WTC11 (cell line): Measurements from ENCODE around the gene KLHL5. TPM values are rescaled to one million over a fixed set of nuclear protein-coding genes. Genes with fewer than 3 reads are reported as not detected.

Source experiments
- ATAC-seq: fragments of 200-7000 bp; cut with Tn5 transposase; 2 replicates; pipeline ENCODE4 v1.10.0; 2021; ENCODE audit warnings: mild to moderate bottlenecking, moderate library complexity
- CTCF ChIA-PET: fragments of 300-600 bp; sonication (Branson Sonifier 250); formaldehyde crosslinking; loops from one replicate; lab custom pipeline; 2021; ENCODE audit warnings: antibody characterized with exemption; lab: Charles Lee
- POLR2A ChIA-PET: fragments of 350-600 bp; sonication (Branson Sonifier 250); formaldehyde crosslinking; loops from one replicate; lab custom pipeline; 2021; ENCODE audit warnings: antibody characterized with exemption; lab: Charles Lee
- DNase-seq: peaks from one replicate; pipeline ENCODE4 v3.0.0; 2021; ENCODE audit warnings: low spot score
- H3K27ac Mint-ChIP-seq: 2 replicates; pipeline ENCODE4 v1.8.0; 2021; ENCODE audit warnings: mixed read lengths
- H3K27me3 Mint-ChIP-seq: 2 replicates; pipeline ENCODE4 v1.8.0; 2021; ENCODE audit warnings: low read depth, mild to moderate bottlenecking, moderate library complexity, mixed read lengths
- H3K36me3 Mint-ChIP-seq: 2 replicates; pipeline ENCODE4 v1.8.0; 2021; ENCODE audit warnings: mixed read lengths
- H3K4me1 Mint-ChIP-seq: 2 replicates; pipeline ENCODE4 v1.8.0; 2022; ENCODE audit warnings: mixed read lengths
- H3K4me3 Mint-ChIP-seq: 2 replicates; pipeline ENCODE4 v1.8.0; 2021; ENCODE audit warnings: mild to moderate bottlenecking, moderate library complexity, mixed read lengths
- H3K9me3 Mint-ChIP-seq: 2 replicates; pipeline ENCODE4 v1.8.0; 2021; ENCODE audit warnings: mixed read lengths
- ATF1 ChIP-seq: sonication (generic); formaldehyde crosslinking; IDR thresholded peaks from 2 replicates; pipeline ENCODE4 v1.8.1; 2023; ENCODE audit warnings: mild to moderate bottlenecking, moderate library complexity, missing genetic modification reagents
- CREM ChIP-seq: sonication (generic); formaldehyde crosslinking; IDR thresholded peaks from 2 replicates; pipeline ENCODE4 v1.8.1; 2022; ENCODE audit warnings: mild to moderate bottlenecking, missing genetic modification reagents, moderate library complexity
- CTCF ChIP-seq: fragments of 200-600 bp; IDR thresholded peaks from 2 replicates; pipeline ENCODE4 v1.8.0; 2022; ENCODE audit warnings: antibody characterized with exemption
- KAT7 ChIP-seq: sonication (generic); formaldehyde crosslinking; IDR thresholded peaks from 2 replicates; pipeline ENCODE4 v1.8.1; 2023; ENCODE audit warnings: missing genetic modification reagents, mild to moderate bottlenecking, borderline replicate concordance
- MYBL2 ChIP-seq: sonication (generic); formaldehyde crosslinking; IDR thresholded peaks from 2 replicates; pipeline ENCODE4 v1.8.1; 2023; ENCODE audit warnings: mild to moderate bottlenecking, moderate library complexity, missing genetic modification reagents
- NFYB ChIP-seq: sonication (generic); formaldehyde crosslinking; conservative IDR thresholded peaks from 2 replicates; pipeline ENCODE4 v1.8.0; 2022; ENCODE audit warnings: low read depth, missing genetic modification reagents
- NR1H2 ChIP-seq: sonication (generic); formaldehyde crosslinking; IDR thresholded peaks from 2 replicates; pipeline ENCODE4 v1.9.0; 2021; ENCODE audit warnings: mild to moderate bottlenecking, moderate library complexity, missing genetic modification reagents
- PRDM15 ChIP-seq: sonication (generic); formaldehyde crosslinking; IDR thresholded peaks from 2 replicates; pipeline ENCODE4 v1.8.0; 2022; ENCODE audit warnings: missing genetic modification reagents
- RORB ChIP-seq: fragments of 250-450 bp; sonication (Bioruptor Pico); IDR thresholded peaks from 2 replicates; pipeline ENCODE4 v1.9.0; 2021; ENCODE audit warnings: mild to moderate bottlenecking
- ZNF138 ChIP-seq: sonication (generic); formaldehyde crosslinking; conservative IDR thresholded peaks from 2 replicates; pipeline ENCODE4 v1.8.1; 2022; ENCODE audit warnings: mild to moderate bottlenecking, moderate library complexity, missing genetic modification reagents
- ZNF232 ChIP-seq: sonication (generic); formaldehyde crosslinking; IDR thresholded peaks from 2 replicates; pipeline ENCODE4 v1.8.0; 2022; ENCODE audit warnings: mild to moderate bottlenecking, missing genetic modification reagents
- total RNA-seq: library from RNA; stranded (reverse); gene quantifications from 3 replicates; pipeline ENCODE4 v1.2.3, GENCODE V29; 2021
- TF ChIP-seq, protein P1 (sequence below): fragments of 250-450 bp; sonication (Bioruptor Pico); IDR thresholded peaks from 2 replicates; pipeline ENCODE4 v1.9.0; 2021; ENCODE audit warnings: mild to moderate bottlenecking
- TF ChIP-seq, protein P2 (sequence below): sonication (generic); formaldehyde crosslinking; IDR thresholded peaks from 2 replicates; pipeline ENCODE4 v1.8.0; 2022; ENCODE audit warnings: mild to moderate bottlenecking, missing genetic modification reagents
- TF ChIP-seq, protein P3 (sequence below): sonication (generic); formaldehyde crosslinking; IDR thresholded peaks from 2 replicates; pipeline ENCODE4 v1.8.0; 2022; ENCODE audit warnings: mild to moderate bottlenecking, missing genetic modification reagents
- TF ChIP-seq, protein P4 (sequence below): sonication (generic); formaldehyde crosslinking; IDR thresholded peaks from 2 replicates; pipeline ENCODE4 v1.8.1; 2022; ENCODE audit warnings: mild to moderate bottlenecking, moderate library complexity, missing genetic modification reagents

Gene KLHL5
- total RNA-seq, 1 experiment from 2014 or later = 21.1 TPM

- Mint-ChIP-seq H3K27me3 (no peaks in the 10 kb centered on the region), H3K4me3 (no peak overlapping the region), H3K9me3 (peaks cover 8% of the 10 kb centered on the region), H3K4me1 (no peaks in the 10 kb centered on the region), H3K36me3 (peaks cover 7% of the 10 kb centered on the region), H3K27ac (no peak overlapping the region)
- ATAC-seq (no peak), DNase-seq (no peak)
- TF ChIP-seq, protein P1, sequence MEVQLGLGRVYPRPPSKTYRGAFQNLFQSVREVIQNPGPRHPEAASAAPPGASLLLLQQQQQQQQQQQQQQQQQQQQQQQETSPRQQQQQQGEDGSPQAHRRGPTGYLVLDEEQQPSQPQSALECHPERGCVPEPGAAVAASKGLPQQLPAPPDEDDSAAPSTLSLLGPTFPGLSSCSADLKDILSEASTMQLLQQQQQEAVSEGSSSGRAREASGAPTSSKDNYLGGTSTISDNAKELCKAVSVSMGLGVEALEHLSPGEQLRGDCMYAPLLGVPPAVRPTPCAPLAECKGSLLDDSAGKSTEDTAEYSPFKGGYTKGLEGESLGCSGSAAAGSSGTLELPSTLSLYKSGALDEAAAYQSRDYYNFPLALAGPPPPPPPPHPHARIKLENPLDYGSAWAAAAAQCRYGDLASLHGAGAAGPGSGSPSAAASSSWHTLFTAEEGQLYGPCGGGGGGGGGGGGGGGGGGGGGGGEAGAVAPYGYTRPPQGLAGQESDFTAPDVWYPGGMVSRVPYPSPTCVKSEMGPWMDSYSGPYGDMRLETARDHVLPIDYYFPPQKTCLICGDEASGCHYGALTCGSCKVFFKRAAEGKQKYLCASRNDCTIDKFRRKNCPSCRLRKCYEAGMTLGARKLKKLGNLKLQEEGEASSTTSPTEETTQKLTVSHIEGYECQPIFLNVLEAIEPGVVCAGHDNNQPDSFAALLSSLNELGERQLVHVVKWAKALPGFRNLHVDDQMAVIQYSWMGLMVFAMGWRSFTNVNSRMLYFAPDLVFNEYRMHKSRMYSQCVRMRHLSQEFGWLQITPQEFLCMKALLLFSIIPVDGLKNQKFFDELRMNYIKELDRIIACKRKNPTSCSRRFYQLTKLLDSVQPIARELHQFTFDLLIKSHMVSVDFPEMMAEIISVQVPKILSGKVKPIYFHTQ (CRISPR knock-in tag) = no peak
- TF ChIP-seq CREM (CRISPR knock-in tag) (no peak), CTCF (no peak), PRDM15 (CRISPR knock-in tag) (no peak), RORB (CRISPR knock-in tag) (no peak), NR1H2 (CRISPR knock-in tag) (no peak), ATF1 (no peak), MYBL2 (CRISPR knock-in tag) (no peak), ZNF138 (no peak), ZNF232 (CRISPR knock-in tag) (no peak), KAT7 (no peak), NFYB (no peak)
- TF ChIP-seq, protein P2, sequence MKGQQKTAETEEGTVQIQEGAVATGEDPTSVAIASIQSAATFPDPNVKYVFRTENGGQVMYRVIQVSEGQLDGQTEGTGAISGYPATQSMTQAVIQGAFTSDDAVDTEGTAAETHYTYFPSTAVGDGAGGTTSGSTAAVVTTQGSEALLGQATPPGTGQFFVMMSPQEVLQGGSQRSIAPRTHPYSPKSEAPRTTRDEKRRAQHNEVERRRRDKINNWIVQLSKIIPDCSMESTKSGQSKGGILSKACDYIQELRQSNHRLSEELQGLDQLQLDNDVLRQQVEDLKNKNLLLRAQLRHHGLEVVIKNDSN (CRISPR knock-in tag) = no peak
- TF ChIP-seq, protein P3, sequence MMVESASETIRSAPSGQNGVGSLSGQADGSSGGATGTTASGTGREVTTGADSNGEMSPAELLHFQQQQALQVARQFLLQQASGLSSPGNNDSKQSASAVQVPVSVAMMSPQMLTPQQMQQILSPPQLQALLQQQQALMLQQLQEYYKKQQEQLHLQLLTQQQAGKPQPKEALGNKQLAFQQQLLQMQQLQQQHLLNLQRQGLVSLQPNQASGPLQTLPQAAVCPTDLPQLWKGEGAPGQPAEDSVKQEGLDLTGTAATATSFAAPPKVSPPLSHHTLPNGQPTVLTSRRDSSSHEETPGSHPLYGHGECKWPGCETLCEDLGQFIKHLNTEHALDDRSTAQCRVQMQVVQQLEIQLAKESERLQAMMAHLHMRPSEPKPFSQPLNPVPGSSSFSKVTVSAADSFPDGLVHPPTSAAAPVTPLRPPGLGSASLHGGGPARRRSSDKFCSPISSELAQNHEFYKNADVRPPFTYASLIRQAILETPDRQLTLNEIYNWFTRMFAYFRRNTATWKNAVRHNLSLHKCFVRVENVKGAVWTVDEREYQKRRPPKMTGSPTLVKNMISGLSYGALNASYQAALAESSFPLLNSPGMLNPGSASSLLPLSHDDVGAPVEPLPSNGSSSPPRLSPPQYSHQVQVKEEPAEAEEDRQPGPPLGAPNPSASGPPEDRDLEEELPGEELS (CRISPR knock-in tag) = no peak
- TF ChIP-seq, protein P4, sequence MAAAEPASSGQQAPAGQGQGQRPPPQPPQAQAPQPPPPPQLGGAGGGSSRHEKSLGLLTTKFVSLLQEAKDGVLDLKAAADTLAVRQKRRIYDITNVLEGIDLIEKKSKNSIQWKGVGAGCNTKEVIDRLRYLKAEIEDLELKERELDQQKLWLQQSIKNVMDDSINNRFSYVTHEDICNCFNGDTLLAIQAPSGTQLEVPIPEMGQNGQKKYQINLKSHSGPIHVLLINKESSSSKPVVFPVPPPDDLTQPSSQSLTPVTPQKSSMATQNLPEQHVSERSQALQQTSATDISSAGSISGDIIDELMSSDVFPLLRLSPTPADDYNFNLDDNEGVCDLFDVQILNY (CRISPR knock-in tag) = no peak
- ChIA-PET CTCF (no interaction called here), POLR2A (no interaction called here)
Observed at GRCh38 chr4:39106011-39106410, 44.0 kb downstream of the KLHL5 start.
